Renal cortex interstitium (tissue), 11 donors: ENCODE results near the gene SLC12A9. TPM values are rescaled to one million over a fixed set of nuclear protein-coding genes. Genes with fewer than 3 reads are reported as not detected.

ENCODE experiments used
- DNase-seq, 11 donors: peaks; one replicate each; pipeline ENCODE4 v3.0.0-alpha.2; 2013; ENCODE audit warnings: low read depth in 9 of 11, low spot score in 4 of 11; ENCODE audit errors: extremely low read depth in 1 of 11
- polyA plus RNA-seq, 3 donors: library from polyadenylated mRNA; unstranded; fragments of 120-200 nt; gene quantifications; one replicate each; pipeline ENCODE4 v1.2.1, GENCODE V29; 2013; ENCODE audit not compliant: insufficient read length in 3 of 3

SLC12A9 gene
- polyA plus RNA-seq, 3 donors = 20.9 to 38.3 (median 28.1) TPM

GRCh38 chr7:100890653-100891567, 38.4 kb downstream of the SLC12A9 start:
- DNase-seq = no peak

DNA sequence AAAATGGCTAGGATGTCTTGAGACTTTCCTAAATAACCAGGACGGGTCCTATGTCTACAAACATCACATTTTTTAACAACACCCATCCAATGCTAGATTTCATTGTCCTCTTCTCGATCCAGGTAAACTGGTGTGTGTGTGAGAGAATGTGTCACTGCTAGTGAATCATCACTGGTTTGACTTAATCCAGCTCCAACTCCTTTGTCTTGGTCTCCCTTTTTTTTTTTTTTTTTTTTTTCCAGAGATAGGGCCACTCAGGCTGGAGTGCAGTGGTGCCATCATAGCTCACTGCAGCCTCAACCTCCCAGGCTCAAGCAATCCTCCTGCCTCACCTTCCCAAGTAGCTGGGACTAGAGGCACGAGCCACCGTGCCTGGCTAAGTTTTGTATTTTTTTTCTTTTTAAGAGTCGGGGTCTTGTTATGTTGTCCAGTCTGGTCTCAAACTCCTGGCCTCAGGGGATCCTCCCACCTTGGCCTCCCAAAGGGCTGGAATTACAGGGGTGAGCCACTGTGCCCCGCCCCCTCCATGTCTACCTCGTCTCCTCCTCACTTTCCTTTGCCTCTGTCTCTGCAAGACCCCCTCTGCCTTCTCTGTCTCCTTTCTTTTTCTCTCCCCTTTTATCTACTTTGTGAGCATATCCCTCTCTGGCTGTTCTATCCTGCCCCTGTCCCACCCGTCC, 39.2 kb downstream of the SLC12A9 start:
- DNase-seq = no peak

DNA sequence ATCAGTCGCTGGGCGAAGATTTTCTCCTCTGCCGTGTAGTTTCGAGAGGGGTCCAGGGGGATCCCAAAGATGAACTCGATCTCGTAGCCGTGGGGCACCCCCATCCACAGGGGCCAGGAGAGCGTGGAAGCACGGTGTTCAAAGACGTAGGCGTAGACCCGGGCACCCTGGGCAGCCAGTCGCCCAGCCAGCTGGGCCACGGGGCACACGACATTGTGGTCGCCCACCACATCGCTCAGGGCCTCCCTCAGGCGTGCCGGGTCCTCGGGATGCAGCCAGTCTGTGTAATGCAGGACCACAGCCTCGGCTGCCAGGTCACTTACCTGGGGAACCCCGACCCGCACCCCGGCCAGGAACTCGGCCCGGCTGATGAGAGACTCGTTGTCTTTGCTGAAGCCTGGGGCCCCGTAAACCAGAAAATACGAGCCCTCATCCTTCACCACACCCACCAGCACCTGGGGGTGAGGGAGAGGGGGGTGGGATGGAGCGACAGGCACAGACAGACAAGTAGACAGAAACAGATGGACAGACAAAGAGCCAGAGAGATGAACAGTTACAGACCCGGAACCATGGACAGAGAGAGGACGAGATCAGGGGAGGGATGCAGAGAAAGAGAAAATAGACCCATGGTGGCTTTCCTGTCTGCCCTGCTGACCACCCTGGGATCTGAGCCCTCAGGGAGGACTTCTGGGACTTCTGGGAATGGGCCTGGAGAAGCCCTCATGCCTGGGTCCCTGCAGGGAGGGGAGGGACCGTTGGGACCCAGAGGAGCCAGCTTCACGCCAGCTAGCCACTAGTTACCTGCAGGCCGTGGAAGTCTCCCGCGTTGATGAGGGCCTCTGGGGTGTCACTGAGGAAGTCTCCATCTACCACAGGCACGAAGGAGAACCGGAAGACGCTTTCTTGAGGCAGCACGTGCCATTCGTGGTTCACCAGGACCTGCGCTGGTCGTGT, 40.1 kb downstream of the SLC12A9 start:
- no peak for DNase-seq

DNA sequence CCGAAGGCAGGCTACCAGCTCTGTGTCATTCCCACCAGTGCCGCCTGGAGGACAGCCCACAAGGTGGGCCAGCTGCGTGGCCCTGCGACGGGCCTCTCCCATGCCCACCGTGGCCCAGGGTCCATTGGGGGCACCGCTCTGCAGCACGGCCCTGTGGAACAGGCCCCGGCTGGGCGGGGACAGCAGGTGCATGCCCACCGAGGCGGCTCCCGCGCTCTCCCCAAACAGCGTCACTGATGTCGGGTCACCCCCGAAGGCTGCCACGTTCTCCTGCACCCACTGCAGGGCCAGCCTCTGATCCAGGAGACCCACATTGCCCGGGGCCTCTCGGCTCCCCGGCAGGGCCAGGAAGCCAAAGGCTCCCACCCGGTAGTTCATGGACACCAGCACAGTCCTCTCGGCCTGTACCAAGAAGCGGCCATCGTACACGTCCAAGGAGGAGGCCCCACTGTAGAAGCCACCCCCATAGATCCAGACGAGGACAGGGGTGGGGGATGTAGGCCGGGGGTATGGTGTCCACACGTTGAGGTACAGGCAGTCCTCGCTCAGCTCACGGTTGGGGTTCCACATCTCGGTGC, 40.9 kb downstream of the SLC12A9 start:
- no peak for DNase-seq

DNA sequence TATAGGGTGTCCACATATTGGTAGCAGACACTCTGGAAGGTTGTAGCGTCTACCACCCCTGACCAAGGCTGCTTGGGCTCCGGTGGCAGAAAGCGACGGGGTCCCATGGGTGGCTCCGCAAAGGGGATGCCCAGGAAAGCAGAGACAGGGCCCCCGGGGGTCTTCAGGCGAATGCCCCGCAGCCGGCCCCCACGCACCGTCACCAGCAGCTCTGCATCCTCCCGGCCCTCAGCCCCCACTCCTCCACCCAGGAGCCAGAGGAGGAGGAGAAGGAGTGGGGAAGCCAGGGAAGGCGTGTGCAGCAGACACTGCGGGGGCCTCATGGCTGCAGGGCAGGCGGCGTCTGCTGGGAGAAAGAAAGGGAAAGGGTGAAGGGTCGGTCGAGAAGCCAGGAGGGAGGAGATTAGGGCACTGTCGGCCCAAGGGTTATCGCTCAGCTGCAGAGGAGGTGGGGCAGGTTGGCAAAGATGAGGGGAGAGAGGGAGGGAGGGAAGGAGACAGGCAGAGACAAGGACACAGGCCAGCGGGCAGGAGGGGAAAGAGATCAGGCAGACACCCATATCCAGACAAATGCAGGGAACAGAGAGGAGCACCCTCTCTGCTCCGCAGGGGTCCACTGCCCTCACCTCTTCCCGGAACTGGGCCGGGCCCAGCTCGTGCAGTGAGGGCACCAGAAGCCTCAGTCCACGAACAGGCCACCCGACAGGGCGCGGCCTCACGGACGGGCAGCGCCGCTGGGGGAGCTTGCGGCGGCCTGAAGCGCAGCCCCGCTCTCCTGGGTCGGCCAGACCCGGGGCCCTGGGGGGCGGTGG, 41.6 kb downstream of the SLC12A9 start:
- DNase-seq = no peak

DNA sequence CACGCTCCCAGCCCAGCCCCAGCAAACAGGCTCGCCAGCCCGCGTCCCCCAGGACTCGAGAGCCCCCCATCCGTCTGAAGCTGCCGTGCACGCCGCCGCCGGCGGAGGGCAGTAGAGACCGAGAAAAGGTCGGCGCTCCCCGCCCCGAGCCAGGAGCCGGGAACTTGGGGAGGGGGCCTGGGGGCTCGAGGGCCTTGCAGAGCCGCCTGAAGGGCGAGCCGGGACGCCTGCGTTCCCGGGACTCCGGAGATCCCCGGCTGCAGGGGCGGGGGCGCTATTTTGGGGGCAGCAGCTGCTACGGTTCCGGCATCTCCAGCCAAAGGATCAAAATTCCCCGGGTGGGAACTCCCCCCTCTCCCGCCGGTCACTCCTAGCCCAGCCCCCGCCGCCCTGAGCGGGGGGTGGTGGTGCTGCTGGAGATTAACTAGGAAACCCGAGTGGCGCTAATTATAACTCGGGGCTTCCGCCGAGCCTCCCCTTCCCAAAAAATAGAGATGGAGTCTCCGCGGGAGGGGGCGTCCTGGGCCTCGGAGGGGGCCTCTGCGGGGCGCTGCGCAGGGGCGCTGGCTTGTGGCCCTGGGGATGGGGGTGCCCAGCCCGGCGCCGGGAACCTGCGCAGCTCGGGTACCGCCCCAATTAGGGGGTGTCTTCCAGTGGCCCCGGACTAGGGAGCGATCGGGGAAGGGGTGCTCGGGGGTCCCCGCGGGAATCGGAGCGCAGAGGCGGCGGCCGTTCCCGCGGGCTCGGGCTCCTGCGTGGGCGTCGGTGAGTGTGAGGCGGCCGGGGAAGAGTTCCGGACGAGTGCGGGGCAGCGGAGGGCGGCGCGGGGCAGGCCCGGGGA, 42.6 kb downstream of the SLC12A9 start:
- peak in 3 of 11 donors; percentile 42 to 63 (median 61) for DNase-seq

DNA sequence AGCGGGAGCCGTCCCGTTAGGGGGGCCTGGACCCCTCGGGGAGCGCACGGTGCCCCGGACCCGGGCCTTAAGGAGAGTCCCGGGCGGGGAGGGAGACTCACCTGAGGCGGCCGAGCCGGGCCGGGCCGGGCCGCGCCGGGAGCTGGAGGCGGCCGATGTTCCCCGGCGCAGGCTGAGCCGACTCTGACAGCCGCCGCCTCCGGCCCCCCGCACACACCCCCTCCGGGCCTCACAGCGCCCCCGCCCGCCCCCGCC, 43.1 kb downstream of the SLC12A9 start, which contains the start of gene ACHE:
TSS of gene ACHE (minus strand) at position 188 of the 255 bp plus-strand sequence. CDS start 1,656 bp downstream, outside the sequence.
- no peak for DNase-seq

DNA sequence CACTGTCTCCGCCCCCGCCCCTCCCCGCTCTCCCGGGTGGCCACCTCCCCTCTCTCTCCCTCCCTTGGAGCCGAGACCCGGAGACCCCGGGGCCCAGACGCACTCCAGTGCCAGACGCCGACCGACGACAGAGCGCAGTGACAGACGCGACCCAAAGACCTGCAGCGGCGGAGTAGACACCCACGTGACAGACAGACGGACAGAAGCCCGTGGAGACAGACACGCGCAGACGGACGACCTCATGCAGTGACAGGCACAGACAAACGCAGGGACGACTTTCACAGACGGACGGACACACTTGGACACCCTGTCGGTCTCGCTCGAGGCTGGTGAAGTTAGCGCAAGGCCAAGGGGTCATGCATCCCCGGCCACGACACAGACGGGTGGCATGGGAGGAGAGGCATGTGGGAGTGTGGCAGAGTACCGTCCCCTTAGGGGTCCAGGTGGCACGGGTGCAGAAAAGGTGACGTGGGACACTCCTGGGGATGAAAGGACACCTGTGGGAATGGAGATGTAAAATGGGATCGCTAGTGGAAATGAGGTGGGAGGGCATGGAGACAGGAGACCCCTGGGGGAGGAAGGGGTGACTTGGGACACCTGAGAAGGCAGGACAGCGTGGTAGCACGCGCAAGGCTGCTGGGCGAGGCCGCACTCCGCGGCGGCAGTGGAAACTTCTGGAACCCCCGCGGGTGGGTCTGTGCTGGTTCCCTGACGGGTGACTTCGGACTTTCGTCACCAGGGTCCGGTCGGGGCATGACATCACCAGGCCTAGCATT, 43.6 kb downstream of the SLC12A9 start:
- peak in 2 of 11 donors; percentile 33 to 36 for DNase-seq

DNA sequence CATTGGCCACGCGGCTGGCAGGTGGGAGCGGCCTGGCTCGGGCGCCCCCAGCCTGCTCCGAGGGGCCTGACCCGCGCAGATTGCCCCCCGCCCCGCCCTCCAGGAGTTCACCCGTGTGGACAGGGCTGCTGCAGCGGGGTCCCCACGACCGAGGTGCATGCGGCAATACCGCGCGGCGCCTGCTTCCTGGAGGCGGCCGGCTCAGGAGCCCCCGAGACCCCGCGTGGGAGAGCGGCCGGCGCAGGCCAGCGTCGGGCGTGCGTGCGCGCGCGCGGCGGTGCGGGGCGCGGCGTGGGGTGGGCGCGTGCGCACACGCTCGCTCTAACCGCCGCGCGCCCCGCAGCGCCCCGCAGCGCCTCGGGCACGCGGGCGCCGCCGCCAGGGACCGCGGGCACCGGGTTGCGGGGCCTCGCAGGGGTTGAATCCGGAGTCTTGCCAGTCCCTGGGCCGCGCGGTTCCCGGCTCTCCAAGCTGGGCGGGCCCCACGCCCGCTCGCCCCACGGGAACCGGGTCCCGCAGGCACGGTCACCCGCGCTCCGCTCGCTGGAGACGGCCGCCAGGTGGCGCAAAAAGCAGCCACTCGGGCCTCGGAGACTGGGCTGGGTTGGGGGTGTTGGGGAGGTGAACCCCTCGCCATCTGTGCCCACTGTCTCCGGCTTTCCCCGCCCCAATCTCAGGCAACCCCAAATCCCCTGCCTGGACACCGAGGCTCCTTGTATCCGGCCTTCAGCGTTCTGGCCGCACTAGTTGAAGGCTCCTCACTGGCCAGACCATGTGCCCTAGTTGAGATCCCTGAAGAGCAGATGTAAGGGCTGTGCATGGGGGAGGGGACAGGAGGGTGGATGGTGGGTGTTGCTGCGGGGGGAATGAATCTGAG, 44.5 kb downstream of the SLC12A9 start:
- DNase-seq = no peak

DNA sequence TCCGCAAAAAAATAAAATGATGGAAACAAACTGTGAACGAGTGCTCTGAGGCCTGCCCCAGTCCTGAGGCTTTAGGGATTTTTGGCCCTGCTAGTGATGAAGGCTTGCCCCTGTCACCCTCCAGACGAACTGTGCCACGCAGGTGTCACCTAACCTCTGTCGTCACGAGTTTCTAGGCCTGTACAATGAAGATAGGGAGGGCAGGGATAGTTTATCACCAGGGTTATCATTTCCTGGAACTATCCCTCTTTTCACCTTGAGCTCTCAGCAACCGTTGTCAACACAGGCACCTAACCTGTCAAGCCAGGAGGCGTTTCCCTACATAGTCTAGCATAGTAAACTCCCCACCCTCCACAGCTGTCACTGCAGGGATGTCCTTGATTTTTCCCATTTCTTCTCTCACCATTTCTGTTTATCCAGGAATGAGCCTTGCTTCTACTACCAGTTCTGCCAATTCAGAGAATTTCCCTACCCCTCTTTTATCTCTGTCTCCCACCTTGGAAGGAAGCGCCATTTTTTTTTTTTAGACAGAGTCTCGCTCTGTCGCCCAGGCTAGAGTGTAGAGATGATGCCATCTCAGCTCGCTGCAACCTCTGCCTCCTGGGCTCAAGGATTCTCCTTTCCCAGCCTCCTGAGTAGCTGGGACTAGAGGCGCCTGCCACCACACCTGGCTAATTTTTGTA, 45.4 kb downstream of the SLC12A9 start:
- DNase-seq = no peak

GRCh38 chr7:100899432-100899831, 46.9 kb downstream of the SLC12A9 start:
- no peak for DNase-seq

- DNase-seq = no peak
Observed at GRCh38 chr7:100900978-100901377, 48.5 kb downstream of the SLC12A9 start.

DNA sequence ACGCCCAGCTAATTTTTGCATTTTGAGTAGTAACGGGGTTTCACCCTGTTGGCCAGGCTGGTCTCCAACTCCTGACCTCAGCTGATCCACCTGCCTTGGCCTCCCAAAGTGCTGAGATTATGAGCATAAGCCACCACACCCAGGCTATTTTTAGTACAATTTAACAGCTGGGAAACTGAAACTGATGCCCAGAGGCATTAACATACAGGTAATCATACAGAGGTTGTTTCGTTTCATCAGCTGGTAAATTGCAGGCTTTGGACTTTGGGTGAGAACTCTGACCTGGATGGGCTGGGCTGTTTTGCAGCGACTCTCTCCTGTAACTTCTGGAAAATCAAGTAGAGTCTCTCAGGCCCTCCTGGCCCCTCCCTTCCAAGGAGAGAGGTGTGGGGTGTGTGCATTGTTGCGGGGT, 49.4 kb downstream of the SLC12A9 start:
- no peak for DNase-seq

- DNase-seq = no peak
Observed at GRCh38 chr7:100902638-100903037, 50.1 kb downstream of the SLC12A9 start.

- DNase-seq = no peak
Observed at GRCh38 chr7:100908512-100908911, 56.0 kb downstream of the SLC12A9 start.
